ENCODE data around the gene GIPC3.
"Not testable (repeated sequence)": the region's sequence is repeated elsewhere in the genome, so short reads cannot be mapped to it uniquely, and the experiment has no call there.

GIPC3 gene

GRCh38 chr19:3551792-3552095 is 33.5 kb upstream of the GIPC3 start:
- no peak for DNase-seq

- no peak for DNase-seq
Observed at GRCh38 chr19:3554254-3555083, 30.8 kb upstream of the GIPC3 start.

DNA sequence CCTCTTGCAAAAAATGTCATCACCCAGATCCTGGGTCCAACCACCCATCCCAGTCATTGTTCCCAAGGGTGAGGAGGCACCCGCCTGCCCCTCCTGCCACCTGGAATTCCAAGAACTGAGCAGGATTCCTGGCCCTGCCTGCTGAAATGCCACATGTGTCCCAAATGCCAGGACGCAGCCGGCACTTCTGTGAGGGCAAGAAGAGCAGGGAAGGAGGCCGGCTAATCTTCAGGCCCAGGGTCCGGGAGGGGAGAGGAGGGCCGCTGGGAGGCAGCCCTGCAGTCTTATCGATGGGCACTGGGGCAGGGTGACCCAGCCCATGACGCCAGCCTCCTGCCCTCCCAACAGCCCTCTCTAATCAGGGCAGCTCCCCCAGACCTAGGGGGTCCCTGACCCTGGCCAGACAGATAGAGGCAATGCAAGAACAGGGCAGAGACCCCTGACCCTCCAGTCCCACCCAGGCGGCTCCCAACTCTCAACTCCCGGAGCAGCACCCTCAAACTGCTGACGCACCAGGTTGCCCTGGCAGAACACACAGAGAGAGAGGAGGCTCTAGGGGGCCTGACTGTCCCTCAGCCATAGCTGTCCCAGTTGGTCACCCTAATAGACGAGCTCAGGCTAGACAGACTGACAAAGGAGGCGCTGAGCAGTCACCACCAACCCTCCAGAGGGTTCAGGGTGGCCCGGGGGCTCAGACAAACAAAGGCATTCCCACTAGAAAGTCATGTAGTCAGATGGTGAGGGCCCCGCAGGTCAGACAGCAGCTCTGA is 29.4 kb upstream of the GIPC3 start:
- DNase-seq: no peak

DNA sequence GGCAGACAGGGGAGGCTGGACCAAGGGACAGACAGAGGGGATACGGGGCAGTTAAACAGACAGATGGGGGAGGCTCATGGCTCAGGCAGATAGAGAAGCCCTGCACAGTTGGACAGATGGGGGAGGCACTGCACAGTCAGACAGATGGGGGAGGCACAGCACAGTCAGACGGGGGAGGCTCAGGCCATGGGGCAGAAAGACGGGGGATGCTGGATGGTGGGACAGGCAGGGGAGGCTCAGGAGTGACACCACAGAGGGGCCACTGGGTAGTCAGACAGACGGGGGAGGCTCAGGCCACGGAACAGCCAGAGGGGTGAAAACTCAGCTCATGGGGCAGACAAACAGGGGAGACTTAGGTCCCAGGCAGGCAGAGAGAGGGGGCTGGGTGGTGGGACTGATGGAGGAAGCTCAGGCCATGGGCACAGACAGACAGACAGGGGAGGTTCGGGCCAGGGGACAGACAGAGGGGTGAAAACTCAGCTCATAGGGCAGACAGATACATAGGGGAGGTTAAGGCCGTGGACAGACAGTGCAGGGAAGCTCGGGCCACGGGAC is 28.8 kb upstream of the GIPC3 start:
- DNase-seq: no peak

DNA sequence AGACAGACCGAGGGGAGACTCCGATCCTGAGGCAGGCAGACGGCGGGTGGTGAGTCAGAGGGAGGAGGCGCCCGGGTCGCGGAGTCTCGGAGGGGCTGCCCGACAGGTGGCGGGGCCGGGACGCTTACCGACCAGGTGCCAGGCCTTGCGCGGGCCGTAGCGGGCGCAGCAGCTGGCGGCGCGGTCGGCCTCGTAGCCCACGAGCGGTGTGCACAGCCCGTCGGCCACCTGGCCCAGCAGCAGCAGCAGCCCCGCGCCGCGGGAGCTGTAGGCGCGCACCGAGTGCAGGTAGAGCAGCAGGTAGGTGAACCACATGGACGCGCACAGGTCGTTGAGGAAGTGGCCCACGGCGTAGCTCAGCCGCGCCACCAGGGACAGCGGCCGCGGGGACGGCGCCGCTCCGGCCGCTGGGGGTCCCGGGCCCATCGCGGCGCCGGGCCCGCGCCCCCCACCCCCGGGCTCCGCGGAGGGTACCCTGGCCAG is 28.3 kb upstream of the GIPC3 start:
- DNase-seq: peak in 1 of 2 experiments; percentile 17

DNA sequence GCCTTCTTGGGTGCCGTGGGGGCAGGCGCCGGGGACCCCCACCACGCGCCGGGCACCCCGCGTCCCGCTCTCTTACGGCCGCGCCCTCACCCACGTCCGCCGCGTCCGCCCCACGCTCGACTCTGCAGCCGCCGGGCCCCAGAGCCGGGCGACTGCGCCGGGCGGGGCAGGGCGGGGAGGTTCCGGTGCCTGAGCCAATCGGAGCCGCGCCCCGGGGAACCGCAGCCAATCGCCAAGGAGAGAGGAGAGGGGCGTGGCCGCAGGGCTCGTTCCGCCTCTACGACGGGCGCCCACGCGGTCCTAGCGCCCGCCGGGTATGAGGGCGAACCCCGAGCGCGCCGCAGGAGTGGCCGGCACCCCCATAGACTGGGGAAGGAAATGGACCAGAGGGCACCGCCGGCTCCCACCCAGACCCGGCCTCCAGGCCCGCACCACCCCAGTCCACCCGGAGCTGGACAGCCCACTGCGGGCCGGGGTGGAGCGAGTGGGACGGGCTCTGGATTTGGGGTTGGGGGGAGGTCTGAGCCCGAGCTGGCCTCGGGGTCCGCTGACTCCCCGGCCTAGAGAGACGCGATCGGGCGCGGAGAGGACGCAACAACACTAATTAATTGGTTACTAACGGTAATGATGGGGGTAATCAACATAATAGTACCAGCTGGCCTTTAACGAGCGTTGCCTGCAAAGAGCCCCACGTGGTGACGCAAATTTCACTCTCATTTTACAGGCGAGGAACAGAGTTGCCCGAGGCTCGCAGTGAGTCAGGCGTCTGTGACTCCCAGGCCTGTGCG is 27.6 kb upstream of the GIPC3 start, which contains the start of gene MFSD12:
TSS of gene MFSD12 (minus strand) at position 126 of the 788 bp plus-strand sequence. CDS start 183 bp downstream, outside the sequence.
- DNase-seq: peak; percentile 72 to 84

GRCh38 chr19:3563709-3564524 is 21.4 kb upstream of the GIPC3 start:
- no peak for DNase-seq

- no peak for DNase-seq
Observed at GRCh38 chr19:3565139-3565538, 20.1 kb upstream of the GIPC3 start.

- not testable (repeated sequence) for DNase-seq
Observed at GRCh38 chr19:3570042-3570441, 15.2 kb upstream of the GIPC3 start.

DNA sequence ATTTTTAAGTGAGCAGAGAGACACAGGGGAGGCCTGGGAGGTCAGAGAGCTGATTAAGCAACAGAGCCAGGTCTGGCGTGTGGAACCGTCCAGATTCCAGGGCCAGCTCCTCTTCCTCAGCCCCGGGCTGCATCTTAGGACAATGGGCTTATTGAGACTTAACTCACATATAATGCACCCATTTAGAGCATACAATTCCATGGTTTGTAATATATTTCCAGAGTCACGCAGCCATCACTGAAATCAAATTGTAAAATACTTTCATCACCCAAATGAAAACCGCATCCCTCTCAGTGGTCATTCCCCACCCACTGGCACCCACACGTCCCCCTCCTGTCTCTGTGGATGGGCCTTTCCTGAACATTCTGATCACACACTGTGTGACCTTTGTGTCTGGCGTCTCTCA is 14.7 kb upstream of the GIPC3 start:
- no peak for DNase-seq

DNA sequence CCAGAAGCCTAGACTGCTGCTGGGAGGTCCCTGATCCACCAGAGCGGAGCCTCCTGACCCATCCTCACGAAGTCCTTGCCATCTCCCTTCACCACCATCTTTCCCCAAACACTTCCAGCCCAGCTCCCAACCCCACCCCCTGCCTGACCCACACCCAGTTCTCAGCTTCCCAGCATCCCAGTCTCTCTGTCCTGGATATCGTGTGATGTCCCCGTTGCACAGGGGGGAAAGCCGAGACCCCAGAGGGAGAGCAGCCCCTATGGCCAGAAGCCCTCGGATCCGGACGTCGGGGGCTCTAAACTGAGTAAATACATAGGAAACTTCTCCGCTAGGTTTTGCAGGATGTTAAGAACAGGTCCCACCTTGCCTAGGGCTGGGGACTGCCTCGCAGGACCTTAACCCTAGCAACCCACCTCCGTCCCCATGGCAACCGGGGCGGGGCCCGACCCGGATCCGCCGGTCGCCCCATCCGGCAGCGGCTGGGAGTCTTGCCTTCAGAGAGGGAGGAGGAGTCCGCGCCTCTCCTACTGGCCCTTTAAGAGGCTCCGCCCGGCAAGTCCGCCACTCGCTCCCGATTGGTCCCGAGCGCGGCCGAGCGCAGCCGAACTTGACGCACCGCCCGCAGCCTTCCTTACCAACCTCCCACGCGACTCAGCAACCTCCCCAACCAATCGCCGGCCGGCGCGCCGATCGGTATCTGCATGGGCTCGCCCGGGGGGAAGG is 13.0 kb upstream of the GIPC3 start:
- peak; percentile 91 to 99 for DNase-seq

GRCh38 chr19:3572855-3573161 is 12.5 kb upstream of the GIPC3 start, which contains the start of gene HMG20B:
HMG20B (plus strand) TSS chr19:3572944; CDS start chr19:3573310, 366 bp downstream.
- no peak for DNase-seq

DNA sequence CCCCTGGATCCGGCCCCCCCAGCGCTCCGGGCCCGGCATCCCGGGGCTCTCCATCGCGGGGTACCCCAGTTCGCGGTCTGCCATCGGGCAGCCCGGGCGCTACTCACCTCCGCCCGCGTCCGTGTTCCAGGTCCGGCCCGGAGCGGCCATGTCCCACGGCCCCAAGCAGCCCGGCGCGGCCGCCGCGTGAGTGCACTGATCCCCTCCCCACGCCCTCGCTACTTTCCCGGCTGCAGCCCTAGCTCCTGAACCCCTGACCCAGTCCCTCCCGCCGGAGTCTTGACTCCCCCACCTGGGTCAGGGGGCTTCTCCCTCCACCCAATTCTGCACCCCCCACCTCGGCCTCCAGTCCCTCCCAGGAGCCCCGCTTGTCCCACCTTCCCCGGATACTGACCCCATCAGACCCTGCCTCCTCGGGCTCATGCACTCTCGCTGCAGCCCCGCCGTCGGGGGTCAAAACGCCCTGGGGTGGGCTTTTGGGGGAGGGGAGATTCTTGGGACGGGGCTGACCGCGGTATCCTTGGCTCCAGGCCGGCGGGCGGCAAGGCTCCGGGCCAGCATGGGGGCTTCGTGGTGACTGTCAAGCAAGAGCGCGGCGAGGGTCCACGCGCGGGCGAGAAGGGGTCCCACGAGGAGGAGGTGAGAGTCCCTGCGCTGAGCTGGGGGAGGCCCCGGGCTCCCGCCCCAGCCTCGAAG is 12.0 kb upstream of the GIPC3 start:
- DNase-seq: no peak

GRCh38 chr19:3573858-3574637 is 11.2 kb upstream of the GIPC3 start:
- peak; percentile 73 to 92 for DNase-seq

DNA sequence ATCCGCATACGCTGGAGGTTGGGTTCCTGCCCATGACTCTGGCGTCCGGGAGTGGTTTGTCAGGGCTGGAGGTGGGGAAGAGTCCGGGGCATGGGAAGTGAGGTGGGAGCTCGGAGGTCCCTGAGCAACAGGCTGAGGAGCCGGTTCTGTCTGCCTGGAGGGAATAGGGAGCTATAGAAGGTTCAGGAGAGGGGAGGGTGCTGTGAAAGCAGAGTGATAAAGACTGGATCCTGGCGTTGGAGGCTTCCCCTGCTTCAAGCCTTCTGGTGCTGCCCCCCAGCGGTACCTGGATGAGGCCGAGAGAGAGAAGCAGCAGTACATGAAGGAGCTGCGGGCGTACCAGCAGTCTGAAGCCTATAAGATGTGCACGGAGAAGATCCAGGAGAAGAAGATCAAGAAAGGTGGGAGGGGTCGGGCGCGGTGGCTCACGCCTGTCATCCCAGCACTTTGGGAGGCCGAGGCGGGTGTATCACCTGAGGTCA is 10.0 kb upstream of the GIPC3 start:
- peak in 1 of 2 experiments; percentile 17 for DNase-seq

- DNase-seq: no peak
Observed at GRCh38 chr19:3575949-3576673, 9.2 kb upstream of the GIPC3 start.

DNA sequence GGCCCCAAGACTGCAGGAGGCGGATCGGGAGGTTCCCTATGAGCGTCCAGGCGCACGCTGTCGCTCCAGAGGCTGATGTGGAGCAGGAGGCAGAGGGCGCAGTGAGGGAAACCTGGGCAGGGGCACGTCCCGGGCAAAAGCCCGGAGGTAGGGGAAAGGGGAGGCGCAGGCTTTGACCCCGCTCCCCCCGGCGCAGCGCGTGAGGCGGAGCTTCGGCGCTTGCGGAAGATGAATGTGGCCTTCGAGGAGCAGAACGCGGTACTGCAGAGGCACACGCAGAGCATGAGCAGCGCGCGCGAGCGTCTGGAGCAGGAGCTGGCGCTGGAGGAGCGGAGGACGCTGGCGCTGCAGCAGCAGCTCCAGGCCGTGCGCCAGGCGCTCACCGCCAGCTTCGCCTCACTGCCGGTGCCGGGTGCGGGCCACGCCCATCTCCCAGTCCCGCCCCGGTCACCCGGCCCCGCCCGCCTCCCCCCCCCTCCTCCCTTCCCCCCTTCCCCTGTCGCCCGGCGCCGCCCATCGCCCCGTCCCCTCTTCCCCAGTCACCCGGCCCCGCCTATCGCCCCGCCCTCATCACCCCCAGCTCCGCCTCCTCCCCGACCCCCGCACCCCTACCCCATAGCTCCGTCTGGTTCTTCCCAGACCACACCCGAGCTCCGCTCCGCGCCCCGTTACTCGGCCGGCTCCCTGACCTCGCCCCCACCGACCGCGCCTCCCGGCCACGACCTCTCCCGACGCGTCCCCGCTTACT is 8.4 kb upstream of the GIPC3 start:
- no peak for DNase-seq

DNA sequence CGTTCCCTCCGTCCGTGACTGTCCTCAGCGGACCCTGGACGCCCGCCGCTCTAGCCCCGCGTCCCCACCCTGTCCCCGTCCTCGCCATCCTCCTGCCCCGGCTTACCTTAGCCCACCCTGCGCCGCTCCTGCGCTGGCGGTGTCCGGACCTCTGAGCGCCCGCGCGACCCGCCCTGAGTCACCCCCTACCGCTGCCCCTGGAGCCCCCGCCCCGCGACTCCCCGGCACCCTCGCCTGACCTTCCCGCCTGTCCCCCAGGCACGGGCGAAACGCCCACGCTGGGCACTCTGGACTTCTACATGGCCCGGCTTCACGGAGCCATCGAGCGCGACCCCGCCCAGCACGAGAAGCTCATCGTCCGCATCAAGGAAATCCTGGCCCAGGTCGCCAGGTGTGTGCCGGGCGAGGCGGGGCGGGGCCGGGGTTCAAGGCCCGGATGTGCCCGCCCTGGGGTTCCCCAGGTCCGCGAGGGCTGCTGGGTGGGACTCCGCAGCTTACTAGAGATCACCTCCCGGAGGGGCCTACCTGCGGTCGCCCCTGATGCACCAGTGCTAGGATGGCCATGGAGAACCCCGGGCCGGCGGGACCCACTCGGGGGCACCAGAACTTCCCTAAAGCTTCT is 7.4 kb upstream of the GIPC3 start:
- DNase-seq: no peak
